ENCODE measurements around the gene SLC39A1. TPM values are rescaled to one million over a fixed set of nuclear protein-coding genes. Genes with fewer than 3 reads are reported as not detected.
A peak's percentile ranks its signal among the peaks of the same experiment; 100 is the strongest.
"Not testable (repeated sequence)": the region's sequence is repeated elsewhere in the genome, so short reads cannot be mapped to it uniquely, and the experiment has no call there.

Gene SLC39A1, protein sequence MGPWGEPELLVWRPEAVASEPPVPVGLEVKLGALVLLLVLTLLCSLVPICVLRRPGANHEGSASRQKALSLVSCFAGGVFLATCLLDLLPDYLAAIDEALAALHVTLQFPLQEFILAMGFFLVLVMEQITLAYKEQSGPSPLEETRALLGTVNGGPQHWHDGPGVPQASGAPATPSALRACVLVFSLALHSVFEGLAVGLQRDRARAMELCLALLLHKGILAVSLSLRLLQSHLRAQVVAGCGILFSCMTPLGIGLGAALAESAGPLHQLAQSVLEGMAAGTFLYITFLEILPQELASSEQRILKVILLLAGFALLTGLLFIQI
- polyA plus RNA-seq (2011; rRNA removed) (80.6 and 90.8 TPM in 2 replicates), polyA plus RNA-seq (2017; fragmentation: RNase III; extraction: RNeasy Plus Mini Kit Qiagen cat#74134 plus additional on column Dnase treatment) (95.6 to 108 TPM (median 104 TPM) in 3 replicates), polyA minus RNA-seq (2011; rRNA and poly(A)+ RNA removed) (58.9 and 67.1 TPM in 2 replicates)
- polyA plus RNA-seq (2012; cell fraction: cytosol; rRNA removed): 87.4 and 122 TPM in 2 replicates
- 92.1 and 95.1 TPM in 2 replicates for polyA plus RNA-seq (2012; cell fraction: nucleus; rRNA removed)

DNA sequence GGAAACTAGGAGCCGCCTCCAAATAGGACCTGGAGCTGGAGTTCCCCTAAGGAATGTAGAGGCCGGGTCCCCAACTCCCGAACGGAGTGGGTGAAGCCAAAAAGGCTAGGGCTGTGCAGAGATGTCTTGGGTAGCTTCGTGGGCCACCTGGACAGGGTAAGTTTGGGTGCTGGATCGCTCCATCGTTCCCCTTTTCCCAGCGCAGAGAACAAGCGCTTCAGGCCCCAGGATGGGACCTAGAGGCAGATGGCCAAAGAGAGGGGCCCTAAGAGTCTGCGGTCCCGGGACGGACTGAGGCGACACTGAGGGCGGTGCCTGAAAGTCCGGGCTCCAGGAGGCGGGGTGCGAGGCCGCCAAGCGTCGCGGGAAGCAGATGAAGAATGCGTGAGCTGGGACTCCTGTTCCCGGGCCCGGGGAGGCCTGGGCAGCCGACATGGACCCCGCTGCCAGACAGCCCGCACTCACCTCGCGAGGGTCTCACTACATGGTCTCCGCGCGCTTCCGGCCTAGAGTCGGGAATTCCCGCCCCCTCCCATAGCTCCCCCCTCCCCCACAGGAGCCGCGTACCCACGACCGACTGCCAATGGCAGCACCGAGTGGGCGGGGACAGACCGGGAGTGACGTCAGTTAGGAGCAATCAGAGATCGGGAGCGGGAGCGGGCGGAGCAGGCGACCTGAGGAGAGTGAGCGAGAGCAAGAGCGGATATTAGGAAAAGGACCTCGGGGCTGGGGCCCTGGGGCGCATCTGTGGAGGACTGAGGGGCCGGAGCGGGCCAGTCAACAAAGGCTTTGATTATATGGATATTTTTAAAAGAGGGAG is at the start of gene SLC39A1:
TSS of gene SLC39A1 (minus strand) at position 508 of the 820 bp plus-strand sequence. CDS start 822 bp downstream, outside the sequence.
- peaks cover 33% of the 10 kb centered on the region for H3K4me1 ChIP-seq
- ChIA-PET CTCF (interaction anchor here (0.8 to 3.6 kb wide), 9 partner anchors 10 to 142 kb away, joined by 3 to 26 read pairs (median 3); partner anchors contain the start of genes DENND4B, GATAD2B, JTB and RAB13), POLR2A (interaction anchor here (0.7 to 4.0 kb wide), 10 partner anchors 10 to 336 kb away, joined by 3 to 30 read pairs (median 6); partner anchors contain the start of genes DENND4B, GATAD2B, JTB and RAB13)
- WGBS (ENCODE audit: missing lambda C conversion rate): under 1% methylated on average over 28 of the region's 54 CpGs
- H3K9me3 ChIP-seq: no peaks in the 10 kb centered on the region
- DNase-seq (ENCODE audit: low read depth in 1 of 2, low spot score in 1 of 2) (peak; percentile 95 to 97), FAIRE-seq (no peak), ATAC-seq (peak; percentile 69 to 77)
- H3K27ac ChIP-seq: peak within 1 kb of the TSS; percentile 89 to 95
- peak within 1 kb of the TSS; percentile 84 for H3K4me2 ChIP-seq
- peak within 1 kb of the TSS; percentile 73 for H3K4me3 ChIP-seq
- no peak for TF ChIP-seq MAZ (IDR thresholded peaks at IDR 0.05; ENCODE audit: borderline replicate concordance, low read depth, low read length)
- TF ChIP-seq, protein P1, sequence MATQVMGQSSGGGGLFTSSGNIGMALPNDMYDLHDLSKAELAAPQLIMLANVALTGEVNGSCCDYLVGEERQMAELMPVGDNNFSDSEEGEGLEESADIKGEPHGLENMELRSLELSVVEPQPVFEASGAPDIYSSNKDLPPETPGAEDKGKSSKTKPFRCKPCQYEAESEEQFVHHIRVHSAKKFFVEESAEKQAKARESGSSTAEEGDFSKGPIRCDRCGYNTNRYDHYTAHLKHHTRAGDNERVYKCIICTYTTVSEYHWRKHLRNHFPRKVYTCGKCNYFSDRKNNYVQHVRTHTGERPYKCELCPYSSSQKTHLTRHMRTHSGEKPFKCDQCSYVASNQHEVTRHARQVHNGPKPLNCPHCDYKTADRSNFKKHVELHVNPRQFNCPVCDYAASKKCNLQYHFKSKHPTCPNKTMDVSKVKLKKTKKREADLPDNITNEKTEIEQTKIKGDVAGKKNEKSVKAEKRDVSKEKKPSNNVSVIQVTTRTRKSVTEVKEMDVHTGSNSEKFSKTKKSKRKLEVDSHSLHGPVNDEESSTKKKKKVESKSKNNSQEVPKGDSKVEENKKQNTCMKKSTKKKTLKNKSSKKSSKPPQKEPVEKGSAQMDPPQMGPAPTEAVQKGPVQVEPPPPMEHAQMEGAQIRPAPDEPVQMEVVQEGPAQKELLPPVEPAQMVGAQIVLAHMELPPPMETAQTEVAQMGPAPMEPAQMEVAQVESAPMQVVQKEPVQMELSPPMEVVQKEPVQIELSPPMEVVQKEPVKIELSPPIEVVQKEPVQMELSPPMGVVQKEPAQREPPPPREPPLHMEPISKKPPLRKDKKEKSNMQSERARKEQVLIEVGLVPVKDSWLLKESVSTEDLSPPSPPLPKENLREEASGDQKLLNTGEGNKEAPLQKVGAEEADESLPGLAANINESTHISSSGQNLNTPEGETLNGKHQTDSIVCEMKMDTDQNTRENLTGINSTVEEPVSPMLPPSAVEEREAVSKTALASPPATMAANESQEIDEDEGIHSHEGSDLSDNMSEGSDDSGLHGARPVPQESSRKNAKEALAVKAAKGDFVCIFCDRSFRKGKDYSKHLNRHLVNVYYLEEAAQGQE (IDR thresholded peaks at IDR 0.05): peak; percentile 68
- TF ChIP-seq, protein P2, sequence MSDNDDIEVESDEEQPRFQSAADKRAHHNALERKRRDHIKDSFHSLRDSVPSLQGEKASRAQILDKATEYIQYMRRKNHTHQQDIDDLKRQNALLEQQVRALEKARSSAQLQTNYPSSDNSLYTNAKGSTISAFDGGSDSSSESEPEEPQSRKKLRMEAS (IDR thresholded peaks at IDR 0.05): no peak; the same call in 1 of the 2 replicates
- no peak for TF ChIP-seq ZSCAN20 (CRISPR knock-in tag; IDR thresholded peaks at IDR 0.05)
- TF ChIP-seq, protein P3, sequence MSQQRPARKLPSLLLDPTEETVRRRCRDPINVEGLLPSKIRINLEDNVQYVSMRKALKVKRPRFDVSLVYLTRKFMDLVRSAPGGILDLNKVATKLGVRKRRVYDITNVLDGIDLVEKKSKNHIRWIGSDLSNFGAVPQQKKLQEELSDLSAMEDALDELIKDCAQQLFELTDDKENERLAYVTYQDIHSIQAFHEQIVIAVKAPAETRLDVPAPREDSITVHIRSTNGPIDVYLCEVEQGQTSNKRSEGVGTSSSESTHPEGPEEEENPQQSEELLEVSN (IDR thresholded peaks at IDR 0.05; ENCODE audit: borderline replicate concordance, low read depth): no peak
- TF ChIP-seq ESRRA (IDR thresholded peaks at IDR 0.05; ENCODE audit: borderline replicate concordance, low read length): no peak
- TF ChIP-seq, protein P4, sequence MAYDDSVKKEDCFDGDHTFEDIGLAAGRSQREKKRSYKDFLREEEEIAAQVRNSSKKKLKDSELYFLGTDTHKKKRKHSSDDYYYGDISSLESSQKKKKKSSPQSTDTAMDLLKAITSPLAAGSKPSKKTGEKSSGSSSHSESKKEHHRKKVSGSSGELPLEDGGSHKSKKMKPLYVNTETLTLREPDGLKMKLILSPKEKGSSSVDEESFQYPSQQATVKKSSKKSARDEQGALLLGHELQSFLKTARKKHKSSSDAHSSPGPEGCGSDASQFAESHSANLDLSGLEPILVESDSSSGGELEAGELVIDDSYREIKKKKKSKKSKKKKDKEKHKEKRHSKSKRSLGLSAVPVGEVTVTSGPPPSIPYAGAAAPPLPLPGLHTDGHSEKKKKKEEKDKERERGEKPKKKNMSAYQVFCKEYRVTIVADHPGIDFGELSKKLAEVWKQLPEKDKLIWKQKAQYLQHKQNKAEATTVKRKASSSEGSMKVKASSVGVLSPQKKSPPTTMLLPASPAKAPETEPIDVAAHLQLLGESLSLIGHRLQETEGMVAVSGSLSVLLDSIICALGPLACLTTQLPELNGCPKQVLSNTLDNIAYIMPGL (CRISPR knock-in tag; IDR thresholded peaks at IDR 0.05; ENCODE audit: borderline replicate concordance): no peak
- TF ChIP-seq JUN (IDR thresholded peaks at IDR 0.05): peak in 1 of 2 experiments; percentile 78; a peak in 3 of 5 replicates
- no peak for TF ChIP-seq KDM1A (IDR thresholded peaks at IDR 0.05; ENCODE audit: low read depth)
- peak; percentile 82 for TF ChIP-seq CHD2 (IDR thresholded peaks at IDR 0.05; ENCODE audit: low read length, partially characterized antibody)
- TF ChIP-seq SMC3 (IDR thresholded peaks at IDR 0.05): no peak
- 0 out of 2 replicates have a peak, but pooled peaks have one; percentile 48 for TF ChIP-seq HEYL (CRISPR knock-in tag; IDR thresholded peaks at IDR 0.05)
- TF ChIP-seq FOXS1 (CRISPR knock-in tag; IDR thresholded peaks at IDR 0.05): no peak
- TF ChIP-seq POLR2A (IDR thresholded peaks at IDR 0.05; ENCODE audit: low read length): peak; percentile 56
- TF ChIP-seq, protein P5, sequence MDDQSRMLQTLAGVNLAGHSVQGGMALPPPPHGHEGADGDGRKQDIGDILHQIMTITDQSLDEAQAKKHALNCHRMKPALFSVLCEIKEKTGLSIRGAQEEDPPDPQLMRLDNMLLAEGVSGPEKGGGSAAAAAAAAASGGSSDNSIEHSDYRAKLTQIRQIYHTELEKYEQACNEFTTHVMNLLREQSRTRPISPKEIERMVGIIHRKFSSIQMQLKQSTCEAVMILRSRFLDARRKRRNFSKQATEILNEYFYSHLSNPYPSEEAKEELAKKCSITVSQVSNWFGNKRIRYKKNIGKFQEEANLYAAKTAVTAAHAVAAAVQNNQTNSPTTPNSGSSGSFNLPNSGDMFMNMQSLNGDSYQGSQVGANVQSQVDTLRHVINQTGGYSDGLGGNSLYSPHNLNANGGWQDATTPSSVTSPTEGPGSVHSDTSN (IDR thresholded peaks at IDR 0.05): peak; percentile 94
- no peak for TF ChIP-seq EHMT2 (IDR thresholded peaks at IDR 0.05; ENCODE audit: low read depth)
- peak; percentile 27; the same call in 1 of the 2 replicates for TF ChIP-seq PHF8 (IDR thresholded peaks at IDR 0.05; ENCODE audit: borderline replicate concordance, low read depth)
- TF ChIP-seq BHLHE40 (IDR thresholded peaks at IDR 0.05; ENCODE audit: low read depth, low read length): no peak
- 0 out of 2 replicates have a peak, but pooled peaks have one; percentile 26 for TF ChIP-seq MYC (IDR thresholded peaks at IDR 0.05; ENCODE audit: borderline replicate concordance, low read length)
- TF ChIP-seq, protein P6, sequence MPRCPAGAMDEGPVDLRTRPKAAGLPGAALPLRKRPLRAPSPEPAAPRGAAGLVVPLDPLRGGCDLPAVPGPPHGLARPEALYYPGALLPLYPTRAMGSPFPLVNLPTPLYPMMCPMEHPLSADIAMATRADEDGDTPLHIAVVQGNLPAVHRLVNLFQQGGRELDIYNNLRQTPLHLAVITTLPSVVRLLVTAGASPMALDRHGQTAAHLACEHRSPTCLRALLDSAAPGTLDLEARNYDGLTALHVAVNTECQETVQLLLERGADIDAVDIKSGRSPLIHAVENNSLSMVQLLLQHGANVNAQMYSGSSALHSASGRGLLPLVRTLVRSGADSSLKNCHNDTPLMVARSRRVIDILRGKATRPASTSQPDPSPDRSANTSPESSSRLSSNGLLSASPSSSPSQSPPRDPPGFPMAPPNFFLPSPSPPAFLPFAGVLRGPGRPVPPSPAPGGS (IDR thresholded peaks at IDR 0.05): peak; percentile 63; the same call in 1 of the 3 replicates
- no peak for TF ChIP-seq ZC3H11A (IDR thresholded peaks at IDR 0.05)
- no peak for TF ChIP-seq NR3C1 (IDR thresholded peaks at IDR 0.05)

DNA sequence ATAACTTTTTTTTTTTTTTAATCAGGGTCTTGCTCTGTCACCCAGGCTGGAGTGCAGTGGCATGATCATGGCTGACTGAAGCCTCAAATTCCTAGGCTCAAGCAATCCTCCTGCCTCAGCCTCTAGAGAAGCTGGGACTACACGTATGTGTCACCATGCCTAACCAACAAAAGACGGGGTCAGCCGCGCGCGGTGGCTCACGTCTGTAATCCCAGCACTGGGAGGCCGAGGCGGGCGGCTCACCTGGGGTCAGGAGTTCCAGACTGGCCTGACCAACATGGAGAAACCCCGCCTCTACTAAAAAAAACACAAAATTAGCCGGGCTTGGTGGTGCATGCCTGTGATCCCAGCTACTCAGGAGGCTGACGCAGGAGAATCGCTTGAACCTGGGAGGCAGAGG is 49.2 kb upstream of the SLC39A1 start:
- H3K4me3 ChIP-seq; H3K27ac ChIP-seq; DNase-seq (ENCODE audit: low read depth in 1 of 2, low spot score in 1 of 2); H3K9me3 ChIP-seq; H3K4me1 ChIP-seq; ATAC-seq; POLR2A ChIA-PET; FAIRE-seq; H3K4me2 ChIP-seq: not testable (repeated sequence)
- CTCF ChIA-PET: interaction anchor here (0.6 to 0.7 kb wide), 2 partner anchors 16 to 344 kb away, joined by 3 read pairs; no protein-coding TSS in a partner anchor
- 93% methylated on average over 14 of the region's 14 CpGs for WGBS (ENCODE audit: missing lambda C conversion rate)

Data from A549 (cell line).